HG03097 (cell line): ENCODE results near the gene KLF11.
"Not testable (repeated sequence)": the region's sequence is repeated elsewhere in the genome, so short reads cannot be mapped to it uniquely, and the experiment has no call there.

Source experiments
- ATAC-seq: cut with Tn5 transposase; IDR thresholded peaks from one replicate; pipeline ENCODE4 v1.9.1; 2021; ENCODE audit not compliant: unreplicated experiment, low FRiP score

The KLF11 gene

GRCh38 chr2:10022966-10023662, 20.2 kb upstream of the KLF11 start:
- no peak for ATAC-seq

GRCh38 chr2:10026940-10027569, 16.3 kb upstream of the KLF11 start:
- no peak for ATAC-seq

- no peak for ATAC-seq
These were observed 15.6 kb upstream of the KLF11 start for GRCh38 chr2:10027660-10028330.

- ATAC-seq = no peak
These were observed 14.9 kb upstream of the KLF11 start for GRCh38 chr2:10028407-10028987.

GRCh38 chr2:10028988-10029874, 14.1 kb upstream of the KLF11 start:
- no peak for ATAC-seq

- ATAC-seq = no peak
These were observed 13.5 kb upstream of the KLF11 start for GRCh38 chr2:10029875-10030223.

GRCh38 chr2:10030311-10030736, 13.0 kb upstream of the KLF11 start:
- no peak for ATAC-seq

- not testable (repeated sequence) for ATAC-seq
These were observed 12.6 kb upstream of the KLF11 start for GRCh38 chr2:10030798-10031197.

GRCh38 chr2:10031886-10032745, 11.2 kb upstream of the KLF11 start:
- no peak for ATAC-seq

GRCh38 chr2:10032746-10033105, 10.6 kb upstream of the KLF11 start:
- no peak for ATAC-seq

GRCh38 chr2:10033251-10034006, 9.9 kb upstream of the KLF11 start:
- ATAC-seq = no peak

- no peak for ATAC-seq
These were observed 8.9 kb upstream of the KLF11 start for GRCh38 chr2:10034333-10035052.

GRCh38 chr2:10035053-10035422, 8.3 kb upstream of the KLF11 start:
- no peak for ATAC-seq

- no peak for ATAC-seq
These were observed 7.7 kb upstream of the KLF11 start for GRCh38 chr2:10035633-10036032.

- peak; percentile 46 for ATAC-seq
These were observed 7.1 kb upstream of the KLF11 start for GRCh38 chr2:10036095-10036884.

- no peak for ATAC-seq
These were observed 5.2 kb upstream of the KLF11 start for GRCh38 chr2:10038123-10038522.

- no peak for ATAC-seq
These were observed 4.6 kb upstream of the KLF11 start for GRCh38 chr2:10038716-10039115.
